PC-9 (cell line): ENCODE results near the gene NARF. TPM values are rescaled to one million over a fixed set of nuclear protein-coding genes. Genes with fewer than 3 reads are reported as not detected.

ENCODE experiments used
- BruUV-seq: library from RNA; stranded (reverse); fragments of 400-500 nt; replicated peaks from 2 replicates; lab custom pipeline; 2021; lab: Mats Ljungman, UMichigan
- CTCF ChIA-PET: fragments of 300-600 bp; sonication (Branson Sonifier 250); formaldehyde crosslinking; loops from one replicate; lab custom pipeline; 2022; ENCODE audit warnings: antibody characterized with exemption; lab: Charles Lee
- POLR2A ChIA-PET: fragments of 300-600 bp; sonication (Branson Sonifier 250); formaldehyde crosslinking; loops from one replicate; lab custom pipeline; 2022; ENCODE audit warnings: antibody characterized with exemption; ENCODE audit not compliant: unreplicated experiment; lab: Charles Lee
- DNase-seq, 2 experiments: peaks; one replicate each; pipeline versions ENCODE4 v3.0.0 to v3.0.0-alpha.2; 2015 to 2022; ENCODE audit warnings: mixed read lengths in 1 of 2
- H2AFZ ChIP-seq: fragments of 200-600 bp; sonication (generic); 2 replicates; pipeline ENCODE4 v1.8.1; 2017; ENCODE audit warnings: antibody characterized with exemption
- H3F3A ChIP-seq: fragments of 200-600 bp; sonication (generic); 2 replicates; pipeline ENCODE4 v1.8.1; 2017; ENCODE audit warnings: antibody characterized with exemption, mild to moderate bottlenecking, low read depth; ENCODE audit not compliant: insufficient read depth
- H3K27ac ChIP-seq: fragments of 200-600 bp; sonication (generic); 2 replicates; pipeline ENCODE4 v1.6.1; 2016; ENCODE audit warnings: mixed run types
- H3K27me3 ChIP-seq: fragments of 200-600 bp; sonication (generic); 2 replicates; pipeline ENCODE4 v1.6.1; 2016; ENCODE audit warnings: low read depth, mixed run types; ENCODE audit not compliant: insufficient read depth
- H3K36me3 ChIP-seq: fragments of 200-600 bp; sonication (generic); 2 replicates; pipeline ENCODE4 v1.6.1; 2016; ENCODE audit warnings: low read depth, mixed run types
- H3K4me1 ChIP-seq: fragments of 200-600 bp; sonication (generic); replicated peaks from 2 replicates; pipeline ENCODE4 v1.6.1; 2016; ENCODE audit warnings: mixed run types; ENCODE audit not compliant: insufficient read depth
- H3K4me2 ChIP-seq: fragments of 200-600 bp; sonication (generic); 2 replicates; pipeline ENCODE4 v1.6.1; 2017; ENCODE audit warnings: mixed run types
- H3K4me3 ChIP-seq: fragments of 200-600 bp; sonication (generic); 2 replicates; pipeline ENCODE4 v1.6.1; 2016; ENCODE audit warnings: mixed run types
- H3K79me2 ChIP-seq: fragments of 200-600 bp; sonication (generic); 2 replicates; pipeline ENCODE4 v1.6.1; 2017; ENCODE audit warnings: low read depth, mixed run types
- H3K9me2 ChIP-seq: fragments of 200-600 bp; sonication (generic); 2 replicates; pipeline ENCODE4 v1.8.1; 2017; ENCODE audit warnings: mild to moderate bottlenecking; ENCODE audit not compliant: insufficient read depth
- H3K9me3 ChIP-seq: fragments of 200-600 bp; sonication (generic); 2 replicates; pipeline ENCODE4 v1.8.1; 2016; ENCODE audit warnings: low read depth; ENCODE audit not compliant: insufficient read depth
- H4K20me1 ChIP-seq: fragments of 200-600 bp; sonication (generic); 2 replicates; pipeline ENCODE4 v1.8.1; 2017; ENCODE audit not compliant: insufficient read depth
- EZH2 ChIP-seq: fragments of 200-600 bp; sonication (generic); IDR thresholded peaks from 2 replicates; pipeline ENCODE4 v1.8.0; 2017; ENCODE audit warnings: antibody characterized with exemption, low read depth
- intact Hi-C: fragments of 100-400 bp; cut with micrococcal nuclease; formaldehyde crosslinking; loops from one replicate; pipeline ENCODE4 v1.10.0; 2022; ENCODE audit not compliant: unreplicated experiment
- total RNA-seq: library from RNA; stranded (reverse); gene quantifications from 2 replicates; pipeline ENCODE4 v1.2.3, GENCODE V29; 2021
- TF ChIP-seq, protein P1 (sequence below): fragments of 200-600 bp; sonication (generic); conservative IDR thresholded peaks from 2 replicates; pipeline ENCODE4 v1.6.1; 2017; ENCODE audit warnings: mixed run types, antibody characterized with exemption, mild to moderate bottlenecking, moderate library complexity

NARF gene
- total RNA-seq, 1 experiment from 2014 or later: 57.2 TPM

GRCh38 chr17:82428546-82428945 lies 30.0 kb upstream of the NARF start:
- Histone ChIP-seq H3K36me3 (no peaks in the 10 kb centered on the region), H3K4me3 (no peak overlapping the region), H3K9me2 (no peaks in the 10 kb centered on the region), H3K4me1 (no peaks in the 10 kb centered on the region), H3K27me3 (no peaks in the 10 kb centered on the region), H3K27ac (no peak overlapping the region), H2AFZ (no peak overlapping the region), H3K9me3 (no peaks in the 10 kb centered on the region), H3F3A (no peaks in the 10 kb centered on the region), H3K4me2 (no peak overlapping the region), H3K79me2 (no peaks in the 10 kb centered on the region), H4K20me1 (no peaks in the 10 kb centered on the region)
- CTCF ChIA-PET: no interaction called here
- TF ChIP-seq, protein P1, sequence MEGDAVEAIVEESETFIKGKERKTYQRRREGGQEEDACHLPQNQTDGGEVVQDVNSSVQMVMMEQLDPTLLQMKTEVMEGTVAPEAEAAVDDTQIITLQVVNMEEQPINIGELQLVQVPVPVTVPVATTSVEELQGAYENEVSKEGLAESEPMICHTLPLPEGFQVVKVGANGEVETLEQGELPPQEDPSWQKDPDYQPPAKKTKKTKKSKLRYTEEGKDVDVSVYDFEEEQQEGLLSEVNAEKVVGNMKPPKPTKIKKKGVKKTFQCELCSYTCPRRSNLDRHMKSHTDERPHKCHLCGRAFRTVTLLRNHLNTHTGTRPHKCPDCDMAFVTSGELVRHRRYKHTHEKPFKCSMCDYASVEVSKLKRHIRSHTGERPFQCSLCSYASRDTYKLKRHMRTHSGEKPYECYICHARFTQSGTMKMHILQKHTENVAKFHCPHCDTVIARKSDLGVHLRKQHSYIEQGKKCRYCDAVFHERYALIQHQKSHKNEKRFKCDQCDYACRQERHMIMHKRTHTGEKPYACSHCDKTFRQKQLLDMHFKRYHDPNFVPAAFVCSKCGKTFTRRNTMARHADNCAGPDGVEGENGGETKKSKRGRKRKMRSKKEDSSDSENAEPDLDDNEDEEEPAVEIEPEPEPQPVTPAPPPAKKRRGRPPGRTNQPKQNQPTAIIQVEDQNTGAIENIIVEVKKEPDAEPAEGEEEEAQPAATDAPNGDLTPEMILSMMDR: no peak
- no peak for TF ChIP-seq EZH2
- POLR2A ChIA-PET: no interaction called here
- BruUV-seq: no TSS peak
- intact Hi-C loops: no loop called here
- DNase-seq: no peak

DNA sequence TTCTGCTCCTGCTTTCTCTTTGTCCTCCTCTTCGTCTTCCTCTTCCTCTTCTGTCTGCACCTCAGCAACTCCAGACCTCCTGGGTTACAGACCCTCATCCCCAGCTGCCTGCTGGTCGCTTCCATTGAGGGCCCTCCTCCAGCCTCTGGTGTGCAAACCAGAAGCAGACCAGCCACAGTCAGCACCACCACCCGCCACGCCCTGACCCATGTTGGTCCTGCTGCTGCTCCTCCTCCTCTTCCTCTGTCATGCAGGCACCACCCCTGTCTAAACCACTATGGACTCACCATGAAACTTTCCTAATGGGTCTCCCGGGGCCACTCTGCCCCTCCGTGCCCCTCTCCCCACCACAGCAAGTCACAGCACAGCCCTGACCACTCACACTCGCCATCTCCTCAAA lies 28.7 kb upstream of the NARF start:
- Histone ChIP-seq H3K27me3 (no peaks in the 10 kb centered on the region), H2AFZ (no peak overlapping the region), H3F3A (no peaks in the 10 kb centered on the region), H3K4me1 (no peaks in the 10 kb centered on the region), H3K4me3 (no peak overlapping the region), H4K20me1 (no peaks in the 10 kb centered on the region), H3K79me2 (no peaks in the 10 kb centered on the region), H3K9me2 (no peaks in the 10 kb centered on the region), H3K9me3 (no peaks in the 10 kb centered on the region), H3K27ac (no peak overlapping the region), H3K4me2 (no peak overlapping the region), H3K36me3 (no peaks in the 10 kb centered on the region)
- no peak for DNase-seq
- ChIA-PET POLR2A (no interaction called here), CTCF (no interaction called here)
- no TSS peak for BruUV-seq
- intact Hi-C loops: no loop called here
- TF ChIP-seq EZH2: no peak
- TF ChIP-seq, protein P1: no peak

GRCh38 chr17:82432017-82432416 lies 26.5 kb upstream of the NARF start:
- Histone ChIP-seq H3K4me2 (no peak overlapping the region), H3K9me3 (no peaks in the 10 kb centered on the region), H2AFZ (no peak overlapping the region), H3K79me2 (no peaks in the 10 kb centered on the region), H3K4me3 (no peak overlapping the region), H3K27ac (no peak overlapping the region), H3K4me1 (no peaks in the 10 kb centered on the region), H3K36me3 (no peaks in the 10 kb centered on the region), H3K9me2 (no peaks in the 10 kb centered on the region), H3F3A (no peaks in the 10 kb centered on the region), H4K20me1 (no peaks in the 10 kb centered on the region), H3K27me3 (no peaks in the 10 kb centered on the region)
- POLR2A ChIA-PET: no interaction called here
- CTCF ChIA-PET: no interaction called here
- BruUV-seq: no TSS peak
- TF ChIP-seq EZH2: no peak
- TF ChIP-seq, protein P1: no peak
- no peak for DNase-seq
- intact Hi-C loops: no loop called here
